ENCODE measurements around the gene PEDS1.

- TF ChIP-seq POLR2A (IDR thresholded peaks at IDR 0.05) = no peak
- TF ChIP-seq CTCF (IDR thresholded peaks at IDR 0.05) = no peak
- no peak for TF ChIP-seq POLR2AphosphoS5 (IDR thresholded peaks at IDR 0.05)
Measured at GRCh38 chr20:50202677-50203076, 49.2 kb upstream of the PEDS1 start.
